ENCODE results near the gene MBOAT1. TPM values are rescaled to one million over a fixed set of nuclear protein-coding genes. Genes with fewer than 3 reads are reported as not detected.

MBOAT1 gene
- total RNA-seq: 1.5 and 1.6 TPM in 2 replicates

GRCh38 chr6:20212392-20213111, at the start of gene MBOAT1:
Gene MBOAT1 (minus strand): TSS chr6:20212469. CDS start chr6:20212234, 235 bp downstream.

Other genes with a start within 250 kb of the MBOAT1 start
- 4.4 and 6.8 TPM in 2 replicates for gene E2F3, start 189.4 kb upstream of the MBOAT1 start, total RNA-seq

Measured in aortic smooth muscle cell (primary cell).